CD4-positive, alpha-beta T cell treated with Interleukin-4 for 4 hours (primary cell): ENCODE data around the gene MAML3.

Experiments
- DNase-seq: peaks from one replicate; pipeline ENCODE4 v3.0.0-alpha.2; 2020

Gene MAML3

DNA sequence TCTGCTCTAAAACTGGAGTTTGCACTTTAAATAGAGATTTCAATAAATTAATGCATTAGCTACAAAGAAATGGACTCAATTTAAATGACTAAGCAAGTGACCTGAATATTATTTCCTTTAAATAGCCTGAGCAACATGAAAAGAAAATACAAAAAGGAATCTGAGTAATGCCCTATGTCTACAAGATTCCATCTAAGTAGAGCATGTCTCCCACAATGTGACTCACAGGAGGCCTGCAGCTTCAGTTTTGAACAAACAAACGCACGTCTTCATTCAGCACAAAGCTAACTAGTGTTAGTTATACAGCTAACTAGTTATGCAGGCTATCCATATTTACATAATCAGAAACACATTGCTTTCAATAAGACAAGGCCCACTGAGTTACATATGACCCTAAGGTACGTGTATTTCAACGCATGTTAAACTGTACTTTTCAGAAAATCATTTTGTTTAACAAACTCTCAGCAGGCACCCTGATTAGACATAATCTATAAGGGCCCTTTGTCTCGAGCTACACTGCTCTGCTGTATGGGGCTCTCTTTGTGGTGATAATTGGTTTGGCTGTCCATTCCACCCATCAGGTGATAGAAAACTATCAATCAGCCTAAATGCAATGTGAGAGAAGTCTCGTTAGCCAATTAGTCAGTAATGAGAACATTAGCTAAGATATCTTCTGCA is 116.5 kb downstream of the MAML3 start:
- DNase-seq, result no peak

DNA sequence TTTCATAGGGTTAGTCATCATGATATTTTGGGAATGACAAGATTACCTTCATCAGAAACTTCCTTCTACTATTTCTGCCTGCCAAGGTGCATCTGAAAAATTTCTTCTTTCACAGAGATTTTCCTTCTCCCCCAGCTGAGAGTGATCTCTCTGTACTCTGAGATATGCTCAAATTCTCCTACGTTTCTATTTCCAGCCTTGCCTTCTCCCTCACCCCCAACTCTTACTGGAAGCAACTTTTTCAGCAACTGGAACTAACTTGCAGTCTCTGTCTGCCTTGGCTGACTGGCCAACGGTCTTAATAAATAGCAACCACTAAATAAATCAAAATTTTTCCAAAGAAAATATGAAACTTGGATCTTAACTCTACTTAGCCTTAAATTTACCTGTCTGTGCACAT is 122.3 kb downstream of the MAML3 start:
- no peak for DNase-seq

DNA sequence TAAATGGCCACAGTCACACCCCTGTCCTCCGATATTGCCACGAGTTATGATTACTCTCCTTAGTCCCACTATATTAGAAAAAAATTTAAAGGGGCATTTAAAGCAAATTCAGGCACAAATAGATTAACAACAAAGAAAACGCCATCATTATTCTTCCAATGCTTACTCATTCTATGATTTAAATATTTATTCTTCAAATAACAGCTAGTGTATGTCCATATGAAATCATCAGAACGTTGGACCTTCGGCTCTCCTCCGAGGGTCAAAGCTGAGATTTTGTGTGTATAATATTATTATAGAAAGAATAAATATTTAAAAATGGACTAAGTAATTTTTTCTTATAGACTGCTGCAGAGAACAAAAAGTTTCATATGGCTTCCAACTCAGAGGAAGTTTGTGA is 122.9 kb downstream of the MAML3 start:
- no peak for DNase-seq

DNA sequence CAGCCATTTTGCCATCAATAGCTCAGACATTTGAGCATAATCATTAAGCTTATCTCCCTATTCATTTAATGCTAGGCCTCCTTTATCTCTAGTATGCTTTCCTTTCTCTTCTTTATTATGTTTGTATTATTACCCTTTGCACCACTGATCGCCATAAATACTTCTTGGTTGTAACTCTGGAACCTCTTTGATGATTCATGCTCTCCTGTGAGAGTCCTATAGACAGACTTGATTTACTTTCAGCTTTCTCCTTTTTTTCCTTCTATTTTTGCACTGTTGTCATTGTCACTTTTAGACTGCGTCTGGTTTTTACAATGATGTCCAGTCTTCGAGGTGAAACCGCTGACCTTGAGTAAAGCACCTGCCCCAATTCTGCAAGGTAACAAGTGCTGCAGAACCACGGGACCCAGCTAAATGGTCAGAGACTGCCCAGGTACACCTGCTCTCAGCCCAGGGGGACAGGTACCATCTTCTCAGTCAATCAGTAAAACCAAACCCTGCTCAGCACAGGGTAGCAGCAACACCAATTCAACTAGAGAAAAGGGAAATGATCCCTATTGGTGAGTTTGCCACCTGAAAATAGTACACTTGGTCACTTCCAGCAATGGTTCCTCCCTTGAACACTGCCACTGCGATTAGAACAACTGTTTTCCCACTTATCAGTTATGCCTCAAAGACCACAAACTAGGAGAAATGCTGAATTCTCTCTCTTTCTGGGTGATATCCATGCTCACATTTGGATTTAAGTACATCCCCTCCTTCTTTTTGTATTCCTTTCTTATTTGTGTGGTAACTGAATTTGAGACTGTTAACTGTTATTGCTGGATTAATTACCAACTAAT is 125.1 kb downstream of the MAML3 start:
- no peak for DNase-seq

DNA sequence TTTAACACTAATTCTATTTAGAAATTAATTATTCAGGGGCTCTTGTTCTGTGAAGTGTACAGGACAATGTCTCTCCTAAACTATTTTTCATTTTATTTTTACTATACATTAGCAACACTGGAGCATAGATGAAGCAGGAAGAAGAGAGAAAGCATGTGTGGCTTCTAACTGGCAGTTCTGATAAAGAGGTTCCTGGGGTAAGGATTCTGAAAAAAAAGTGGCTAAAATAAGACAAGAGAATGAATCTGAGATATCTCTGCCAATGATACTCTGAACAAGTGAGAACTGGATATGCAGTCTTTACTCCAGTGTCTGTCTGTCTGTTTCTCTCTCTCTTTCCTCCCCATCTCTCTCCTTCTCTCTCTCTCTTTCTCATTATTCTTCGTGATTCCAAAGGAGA is 125.9 kb downstream of the MAML3 start:
- DNase-seq, result no peak

DNA sequence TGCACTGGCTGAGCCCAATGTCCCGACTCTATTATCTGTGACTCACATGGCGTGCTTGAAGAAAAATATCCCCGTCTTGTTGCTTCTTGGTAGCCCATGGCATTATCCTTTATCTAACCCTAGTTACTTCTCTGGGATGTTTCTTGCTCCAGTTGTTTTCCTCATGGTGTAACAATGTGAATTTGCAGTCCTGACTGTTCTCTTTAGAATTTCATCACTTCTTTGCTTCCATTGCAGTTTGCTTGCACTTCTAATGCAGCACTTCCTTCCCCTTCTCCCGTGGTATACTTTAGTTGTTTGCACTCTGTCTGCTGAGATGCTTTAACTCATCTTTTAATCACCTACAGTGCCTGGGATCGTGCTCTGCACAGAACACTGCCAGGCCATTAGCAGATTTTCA is 126.9 kb downstream of the MAML3 start:
- DNase-seq, result no peak

DNA sequence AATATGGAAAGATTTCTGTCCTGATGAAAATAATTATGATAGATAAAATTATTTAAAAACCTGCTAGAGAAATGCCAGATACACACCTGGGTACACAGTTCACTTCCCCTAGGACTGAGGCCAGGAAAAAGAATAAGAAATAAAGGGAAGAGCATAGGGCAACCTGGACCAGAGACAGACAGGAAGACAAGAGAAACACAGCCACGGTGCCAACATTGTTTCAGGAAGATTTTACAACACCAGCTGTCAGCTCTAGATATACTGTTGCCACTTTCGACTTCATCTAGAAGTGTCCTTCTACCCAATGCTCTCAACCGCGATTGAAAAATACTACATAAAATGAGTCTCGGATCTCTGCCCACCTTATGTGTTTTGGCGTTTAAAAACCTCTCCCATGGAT is 128.5 kb downstream of the MAML3 start:
- DNase-seq, result no peak

DNA sequence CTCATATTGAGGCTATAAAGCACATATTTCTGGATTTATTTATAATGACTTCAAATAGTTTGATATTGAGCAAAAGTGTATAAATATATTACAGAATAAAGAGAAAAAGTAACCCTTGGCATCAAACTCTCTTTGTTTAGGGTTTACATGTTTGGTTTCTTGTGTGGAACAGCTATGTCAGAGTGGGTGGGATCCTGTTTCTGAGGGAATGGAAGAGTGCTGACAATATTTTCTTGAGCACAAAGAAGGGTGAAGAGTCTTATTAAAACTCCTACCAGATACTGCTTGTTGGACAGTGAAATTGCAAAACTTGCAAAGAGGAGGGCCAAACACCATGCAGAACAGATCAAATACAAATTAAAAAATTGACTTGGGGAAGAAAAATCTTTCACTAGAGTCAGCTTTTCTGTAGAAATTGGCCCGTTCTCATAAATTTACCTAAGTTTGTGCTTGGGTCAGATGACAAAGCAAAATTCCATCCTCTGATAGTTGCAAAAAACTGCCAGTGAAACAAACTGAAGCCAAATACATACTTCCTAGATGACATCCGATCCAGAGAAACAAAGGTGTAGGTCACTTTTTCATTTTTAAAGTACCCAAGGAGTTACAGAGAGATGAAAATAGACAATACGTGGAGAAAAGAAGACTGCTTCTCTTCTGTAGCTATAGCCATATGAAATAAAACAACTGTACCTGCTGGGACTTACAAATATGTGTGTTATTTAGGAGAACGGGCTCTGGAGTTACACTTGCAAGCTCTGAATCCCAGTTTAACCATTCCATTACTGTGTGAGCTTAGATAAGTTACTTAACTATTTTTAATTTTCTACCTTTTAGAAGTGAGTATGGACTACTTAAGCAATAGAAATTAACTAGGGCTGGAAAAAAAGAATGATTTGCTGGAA is 133.3 kb downstream of the MAML3 start:
- no peak for DNase-seq

DNA sequence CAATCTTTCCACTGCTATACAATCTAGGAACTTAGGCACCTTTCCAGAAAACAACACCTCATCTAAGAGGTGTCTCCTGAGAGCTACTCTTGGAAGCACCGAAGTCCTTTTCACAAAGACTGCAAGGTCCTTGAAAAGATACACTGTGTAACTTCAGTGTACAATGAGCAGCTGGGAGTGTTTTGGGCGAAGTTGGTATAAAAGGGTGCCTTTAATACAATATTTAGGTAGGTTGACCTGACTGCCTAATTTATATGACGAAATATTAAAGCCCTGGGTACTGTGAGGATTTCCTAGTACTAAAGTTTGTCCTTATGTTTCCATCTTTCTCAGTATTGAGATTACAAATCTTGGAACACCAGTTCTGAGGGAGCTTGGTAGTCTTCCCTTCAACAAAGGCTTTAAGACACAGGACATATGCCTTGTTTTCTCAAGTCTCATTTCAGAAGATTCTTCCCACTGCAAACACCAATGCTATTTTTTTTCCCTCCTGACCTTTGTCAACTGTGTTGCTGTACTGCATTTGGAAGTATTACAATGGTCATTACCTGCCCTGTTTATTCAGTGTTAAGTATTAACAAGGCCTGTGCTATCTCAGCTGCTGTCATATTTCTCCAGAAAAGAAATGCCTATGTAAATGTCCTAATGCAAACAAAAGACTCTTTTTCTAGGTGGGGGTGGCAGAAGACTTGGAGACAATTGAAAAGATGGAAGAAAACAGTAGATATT is 134.2 kb downstream of the MAML3 start:
- DNase-seq, result no peak

DNA sequence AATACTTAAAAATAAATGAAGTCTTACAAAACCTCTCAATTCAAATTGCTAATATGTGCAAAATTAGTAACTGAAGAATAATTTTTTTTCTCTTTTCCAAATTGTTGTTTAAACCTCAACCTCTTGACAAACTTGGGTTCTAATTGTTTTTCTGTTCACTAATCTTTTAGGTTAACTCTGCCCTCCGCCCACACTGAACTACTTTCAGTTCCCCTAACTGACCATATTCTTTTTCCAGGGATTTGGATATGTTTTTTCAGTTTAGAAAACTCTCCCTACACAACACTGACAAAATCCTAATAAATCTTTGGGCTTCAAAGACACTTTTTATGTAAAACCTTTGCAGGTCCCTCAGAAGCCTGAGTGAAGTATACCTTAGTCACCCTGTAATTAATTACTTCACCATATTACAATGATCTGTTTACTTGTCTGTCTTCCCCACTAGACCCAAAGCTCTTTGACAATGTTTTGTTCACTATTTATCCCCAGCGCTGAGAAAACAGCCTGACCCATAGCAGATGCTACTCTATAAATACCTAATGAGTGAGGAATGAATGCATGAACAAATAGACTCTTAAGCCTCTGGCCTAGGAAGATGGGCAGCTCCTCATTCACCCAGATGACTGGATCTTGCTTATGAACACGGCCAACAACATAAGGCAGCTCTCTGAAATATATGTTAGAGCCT is 134.9 kb downstream of the MAML3 start:
- DNase-seq, result no peak

DNA sequence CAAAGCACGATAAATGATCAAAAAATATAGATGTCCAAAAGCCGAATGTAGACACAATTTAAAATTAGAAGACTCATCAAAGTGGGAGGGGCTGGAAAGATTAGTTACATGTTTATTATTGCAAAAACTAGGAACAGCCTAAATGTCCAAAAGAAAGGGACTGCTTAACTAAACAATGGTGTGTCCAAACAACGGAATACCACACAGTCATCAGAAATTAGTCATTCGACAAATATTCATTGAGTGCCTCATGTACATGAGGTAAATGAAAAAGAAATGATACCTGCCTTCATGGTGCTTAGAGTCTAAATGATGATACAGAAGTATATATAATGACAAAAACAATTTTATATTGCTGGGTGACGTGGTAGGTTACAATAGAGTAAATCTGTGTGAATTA is 139.7 kb downstream of the MAML3 start:
- no peak for DNase-seq

DNA sequence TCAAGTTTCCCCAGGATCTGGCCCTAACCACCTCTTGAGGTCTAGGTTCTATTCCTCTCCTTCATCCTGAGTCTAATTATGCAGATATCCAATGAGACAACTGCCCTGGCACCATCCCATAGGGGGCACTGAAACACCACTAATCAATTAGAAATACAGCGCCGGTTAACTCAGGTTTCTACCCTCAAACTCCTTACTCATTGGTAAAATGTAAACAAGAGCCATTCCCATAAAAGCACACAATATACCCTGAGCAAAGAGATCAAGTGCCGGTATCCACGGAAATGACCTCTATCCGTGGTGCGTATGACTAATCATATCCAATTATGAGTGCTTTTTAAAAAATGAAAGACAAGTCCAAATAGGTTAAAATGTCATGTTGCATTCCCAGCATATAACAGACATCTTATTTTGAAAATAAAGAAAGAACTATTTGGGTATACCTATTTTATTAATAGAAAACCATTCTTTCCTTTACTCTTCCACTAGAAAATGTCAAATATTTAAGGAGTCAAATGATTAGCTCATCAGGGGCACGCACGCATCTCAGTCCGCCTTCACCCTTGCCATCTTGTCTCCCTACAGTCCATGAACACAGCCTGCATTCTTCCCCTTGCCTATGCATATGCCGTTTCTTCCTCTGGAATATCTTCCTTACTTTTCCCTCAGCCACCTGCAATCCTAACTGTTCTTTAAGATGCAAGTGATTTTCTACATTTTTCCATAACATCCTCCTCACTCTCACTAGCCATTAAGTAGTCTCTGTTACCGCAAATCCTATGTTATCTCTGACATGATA is 141.1 kb downstream of the MAML3 start:
- peak; percentile 62 for DNase-seq

DNA sequence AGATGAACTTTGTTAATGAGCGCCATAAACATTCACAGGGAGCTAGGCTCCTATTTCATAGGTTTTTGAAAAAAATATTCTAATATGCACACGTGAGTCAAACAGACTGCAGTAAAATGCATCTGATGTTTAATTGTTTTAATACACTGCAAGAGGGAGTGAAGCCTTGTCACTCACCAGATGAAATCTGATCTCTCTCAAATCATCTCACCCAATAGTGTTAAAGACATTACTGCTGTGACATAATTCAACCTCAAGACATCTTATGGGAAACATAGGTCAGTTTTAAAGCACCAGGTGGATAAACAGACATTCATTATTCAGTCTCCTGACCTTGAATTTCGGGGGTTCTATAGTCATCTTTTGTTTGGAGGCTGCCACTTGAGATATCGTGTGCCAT is 148.3 kb downstream of the MAML3 start:
- no peak for DNase-seq

DNA sequence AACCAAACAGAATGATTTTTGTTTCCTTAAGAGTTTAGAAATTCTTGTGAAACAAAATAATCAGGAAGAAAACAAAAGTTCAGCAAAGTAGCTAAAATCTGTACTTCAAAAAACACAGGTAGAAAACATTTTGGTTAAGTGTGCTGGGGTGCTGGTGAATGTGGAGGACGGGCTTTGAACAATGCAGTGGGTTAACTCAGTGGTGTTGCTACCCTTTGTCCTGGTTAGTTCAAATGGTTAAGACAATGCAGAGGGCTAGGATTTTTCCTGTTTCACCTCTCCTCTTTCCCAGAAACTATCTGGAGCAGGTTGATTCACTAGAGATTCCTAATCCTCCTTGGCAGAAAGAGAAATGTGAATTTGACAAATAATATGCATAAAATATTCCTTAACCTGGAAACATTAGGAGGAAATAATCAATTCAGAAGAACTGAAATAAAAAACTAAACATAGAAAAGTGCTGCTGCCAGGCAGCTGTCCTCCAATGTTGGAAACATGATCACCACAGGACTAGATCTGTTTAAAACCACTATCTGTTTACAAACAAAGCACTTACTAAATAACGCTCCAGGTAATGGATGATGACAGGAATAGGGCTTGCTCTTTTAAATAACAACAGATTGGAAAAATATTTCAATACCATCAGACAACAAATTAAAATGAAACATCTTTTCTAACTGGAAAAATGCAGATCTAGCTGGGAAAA is 148.9 kb downstream of the MAML3 start:
- no peak for DNase-seq

DNA sequence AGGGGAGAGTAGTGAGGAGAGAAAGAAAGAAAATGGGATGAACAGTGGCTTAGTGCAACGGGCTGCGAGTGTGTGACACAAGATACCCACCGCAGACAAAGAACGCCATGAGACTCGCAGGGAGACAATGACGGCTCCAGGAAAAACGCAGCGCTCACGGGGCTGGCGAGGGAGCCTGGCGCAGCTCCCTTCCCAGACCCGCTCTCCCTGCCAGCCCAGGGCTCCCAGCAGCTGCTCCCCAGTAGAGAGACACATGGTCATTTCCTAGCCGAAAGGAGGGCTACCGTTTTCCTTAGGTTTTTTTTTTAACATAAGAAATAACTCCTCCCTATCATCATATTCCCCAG is 149.5 kb downstream of the MAML3 start:
- DNase-seq, result no peak

DNA sequence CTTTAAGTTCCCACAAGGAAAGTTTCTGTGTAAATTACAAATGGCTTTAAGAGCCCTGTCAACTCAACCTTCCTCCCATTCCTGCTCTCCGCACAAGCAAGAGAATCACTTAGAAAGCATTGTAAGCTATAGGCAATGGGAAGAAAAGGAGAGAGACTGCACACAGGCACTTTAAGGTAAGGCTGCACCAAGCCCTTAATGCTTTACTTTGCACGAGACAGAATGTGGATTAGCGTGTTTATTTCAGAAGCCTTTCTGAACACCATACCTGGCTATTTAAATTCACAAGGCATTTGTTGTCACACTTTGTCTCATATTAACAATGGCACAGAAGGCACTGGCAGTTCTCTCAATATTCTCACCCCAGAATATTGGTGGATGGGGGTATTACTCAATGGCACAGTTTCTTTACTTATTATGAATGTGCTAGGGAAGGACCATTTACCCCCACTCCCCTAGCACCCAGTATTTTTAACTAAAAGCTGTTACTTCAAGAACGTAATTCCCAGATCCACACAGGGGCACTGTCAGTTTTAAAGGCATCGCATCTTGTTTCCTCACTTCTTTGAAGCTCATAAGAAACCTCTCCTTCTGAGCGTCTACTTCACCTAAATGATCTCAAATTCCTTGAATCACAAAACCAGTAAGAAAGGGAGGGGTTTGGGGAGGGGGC is 150.0 kb downstream of the MAML3 start:
- DNase-seq, result no peak

DNA sequence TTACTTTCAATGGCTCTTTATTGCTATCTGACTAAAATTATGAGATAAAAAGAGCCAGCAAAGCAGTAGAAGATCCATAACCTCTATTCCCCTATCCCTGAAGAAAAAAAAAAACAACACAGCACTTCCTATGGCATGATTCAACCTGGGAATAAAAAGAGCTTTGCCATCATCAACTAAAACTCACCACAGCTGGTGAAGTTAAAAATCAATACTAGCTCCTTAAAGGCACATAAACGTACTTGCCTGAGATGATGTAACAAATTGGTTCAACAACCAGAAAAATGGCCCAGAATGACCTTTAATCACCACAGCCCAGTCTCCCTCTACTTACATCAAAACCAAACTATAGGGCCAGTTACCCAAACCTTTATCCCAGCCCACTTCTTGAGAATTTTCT is 153.8 kb downstream of the MAML3 start:
- no peak for DNase-seq

DNA sequence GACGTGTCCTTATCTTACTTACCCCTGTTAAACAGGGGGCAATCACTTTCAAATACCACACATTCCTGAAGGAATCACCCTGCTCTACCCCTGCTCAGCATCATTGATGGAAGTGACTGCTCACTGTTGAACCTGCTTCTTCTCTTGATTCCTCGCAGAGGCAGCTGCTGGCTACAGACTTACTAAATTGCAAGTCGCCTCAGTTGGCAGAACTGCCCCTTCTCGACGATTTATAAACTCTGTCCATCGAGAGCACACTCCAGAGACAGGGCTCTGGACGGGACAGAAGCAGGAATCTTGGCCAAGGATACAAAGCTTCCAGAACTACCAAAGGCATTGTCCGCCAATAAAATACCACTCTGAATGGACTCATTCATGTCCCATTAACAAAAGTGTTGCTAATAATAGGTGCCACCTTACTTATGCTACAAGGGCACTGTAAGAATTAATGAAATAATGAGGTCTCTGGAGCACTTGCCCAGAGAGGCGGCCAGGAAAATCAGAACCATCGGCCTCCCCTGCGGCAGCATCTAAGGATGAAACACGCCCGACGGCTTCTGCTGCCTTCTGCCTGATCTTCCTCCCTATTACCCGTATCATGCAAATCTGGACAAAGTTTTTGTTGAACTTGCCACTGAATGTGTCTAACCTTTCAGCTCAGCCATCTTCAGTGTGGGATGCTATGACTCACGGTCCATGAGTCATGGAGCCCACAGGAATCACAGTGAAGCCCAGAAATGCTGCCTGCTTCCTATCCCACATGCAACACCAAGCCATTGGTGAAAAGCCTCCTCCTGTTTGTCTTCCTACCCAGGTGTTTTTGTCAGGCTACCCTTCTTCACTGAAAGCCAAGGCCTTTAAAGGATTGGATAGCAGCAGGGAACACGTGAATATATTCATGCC is 164.9 kb downstream of the MAML3 start:
- DNase-seq, result no peak

DNA sequence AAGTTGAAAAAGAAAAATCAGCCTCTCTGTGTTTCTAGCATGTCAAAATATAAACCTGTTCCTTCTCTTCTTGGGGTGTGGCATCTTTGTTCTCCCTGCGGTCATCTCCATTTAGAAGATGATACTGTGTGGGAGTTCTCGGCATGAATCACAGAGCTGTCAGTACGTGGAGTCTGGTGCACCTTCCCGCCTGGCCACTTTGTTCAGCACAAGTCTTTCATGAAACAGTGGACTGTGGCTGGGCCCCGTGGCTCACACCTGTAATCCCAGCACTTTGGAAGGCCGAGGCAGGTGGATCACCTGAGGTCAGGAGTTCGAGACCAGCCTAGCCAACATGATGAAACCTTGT is 166.5 kb downstream of the MAML3 start:
- DNase-seq, result no peak
